Measurements from ENCODE around the gene PFKFB3.
"Not testable (repeated sequence)": the region's sequence is repeated elsewhere in the genome, so short reads cannot be mapped to it uniquely, and the experiment has no call there.

PFKFB3 gene

DNA sequence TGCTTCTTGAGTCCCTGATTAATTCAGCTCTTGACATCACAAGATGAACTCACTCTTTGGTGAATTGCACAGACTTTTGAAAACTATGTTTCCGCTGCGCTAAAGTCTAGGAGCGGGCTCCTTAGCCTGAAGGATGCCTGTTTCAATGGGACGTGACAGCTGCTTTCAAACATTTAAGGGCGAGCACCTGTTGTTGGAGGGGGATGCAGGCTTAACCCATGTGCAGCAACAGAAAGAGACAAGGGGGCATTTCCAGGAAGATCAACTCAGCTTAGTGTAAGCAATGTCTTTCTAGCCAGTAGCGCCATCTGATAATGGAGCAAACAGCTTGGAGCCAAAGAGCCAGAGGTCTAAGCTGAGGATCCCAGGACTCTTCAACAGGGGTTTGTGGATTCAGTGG lies 8.4 kb upstream of the PFKFB3 start:
- no peak overlapping the region for H3K4me2 ChIP-seq (ENCODE audit: low read depth, low read length)
- H3K79me2 ChIP-seq (ENCODE audit: low read length) = no peaks in the 10 kb centered on the region
- H3F3A ChIP-seq (ENCODE audit: insufficient read depth, low read length) = no peaks in the 10 kb centered on the region
- no peak overlapping the region for H3K4me3 ChIP-seq (ENCODE audit: low read length)
- TF ChIP-seq, protein P1, sequence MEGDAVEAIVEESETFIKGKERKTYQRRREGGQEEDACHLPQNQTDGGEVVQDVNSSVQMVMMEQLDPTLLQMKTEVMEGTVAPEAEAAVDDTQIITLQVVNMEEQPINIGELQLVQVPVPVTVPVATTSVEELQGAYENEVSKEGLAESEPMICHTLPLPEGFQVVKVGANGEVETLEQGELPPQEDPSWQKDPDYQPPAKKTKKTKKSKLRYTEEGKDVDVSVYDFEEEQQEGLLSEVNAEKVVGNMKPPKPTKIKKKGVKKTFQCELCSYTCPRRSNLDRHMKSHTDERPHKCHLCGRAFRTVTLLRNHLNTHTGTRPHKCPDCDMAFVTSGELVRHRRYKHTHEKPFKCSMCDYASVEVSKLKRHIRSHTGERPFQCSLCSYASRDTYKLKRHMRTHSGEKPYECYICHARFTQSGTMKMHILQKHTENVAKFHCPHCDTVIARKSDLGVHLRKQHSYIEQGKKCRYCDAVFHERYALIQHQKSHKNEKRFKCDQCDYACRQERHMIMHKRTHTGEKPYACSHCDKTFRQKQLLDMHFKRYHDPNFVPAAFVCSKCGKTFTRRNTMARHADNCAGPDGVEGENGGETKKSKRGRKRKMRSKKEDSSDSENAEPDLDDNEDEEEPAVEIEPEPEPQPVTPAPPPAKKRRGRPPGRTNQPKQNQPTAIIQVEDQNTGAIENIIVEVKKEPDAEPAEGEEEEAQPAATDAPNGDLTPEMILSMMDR (IDR thresholded peaks at IDR 0.05; ENCODE audit: low read length) = no peak
- TF ChIP-seq EZH2phosphoT487 (IDR thresholded peaks at IDR 0.05; ENCODE audit: low read length) = no peak
- TF ChIP-seq EZH2 (optimal IDR thresholded peaks at IDR 0.05; ENCODE audit: low read depth, low read length) = no peak
- H3K27ac ChIP-seq (ENCODE audit: low read length) = no peak overlapping the region
- H3K9me2 ChIP-seq (replicated peaks; ENCODE audit: insufficient read depth, low read length) = no peaks in the 10 kb centered on the region
- no peak overlapping the region for H2AFZ ChIP-seq (ENCODE audit: low read length)
- no peak for DNase-seq
- no peaks in the 10 kb centered on the region for H4K20me1 ChIP-seq (ENCODE audit: insufficient read depth, low read length)
- no peak overlapping the region for H3K9ac ChIP-seq (ENCODE audit: low read length)
- no peaks in the 10 kb centered on the region for H3K36me3 ChIP-seq (replicated peaks; ENCODE audit: insufficient read depth, low read length)
- no peaks in the 10 kb centered on the region for H3K9me3 ChIP-seq (replicated peaks; ENCODE audit: insufficient read depth, low read length)
- H3K27me3 ChIP-seq (replicated peaks; ENCODE audit: insufficient read depth, low read length) = no peaks in the 10 kb centered on the region
- no peaks in the 10 kb centered on the region for H3K4me1 ChIP-seq (ENCODE audit: low read length)

DNA sequence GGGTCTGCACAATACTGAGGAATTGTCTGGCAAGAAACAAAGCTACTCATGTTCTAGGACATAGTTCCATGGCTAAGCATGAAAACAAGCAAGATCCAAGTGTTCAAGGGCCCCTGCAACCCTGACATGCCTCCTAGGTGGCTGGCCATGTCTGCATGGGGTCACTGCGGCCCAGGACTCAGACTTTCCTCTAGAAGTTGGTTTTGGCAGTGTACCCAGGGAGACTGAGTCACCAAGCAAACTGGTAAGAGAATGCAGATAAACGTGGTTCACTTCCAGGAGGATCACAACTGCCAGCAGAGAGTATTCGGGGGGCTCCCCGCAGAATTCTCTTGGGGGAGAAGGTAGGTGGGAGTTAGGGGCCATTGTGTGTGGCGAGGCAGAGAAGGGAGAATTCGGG lies 7.4 kb upstream of the PFKFB3 start:
- no peaks in the 10 kb centered on the region for H4K20me1 ChIP-seq (ENCODE audit: insufficient read depth, low read length)
- no peaks in the 10 kb centered on the region for H3K79me2 ChIP-seq (ENCODE audit: low read length)
- no peak overlapping the region for H3K4me2 ChIP-seq (ENCODE audit: low read depth, low read length)
- H3K36me3 ChIP-seq (replicated peaks; ENCODE audit: insufficient read depth, low read length) = no peaks in the 10 kb centered on the region
- no peak overlapping the region for H2AFZ ChIP-seq (ENCODE audit: low read length)
- TF ChIP-seq, protein P1 (IDR thresholded peaks at IDR 0.05; ENCODE audit: low read length) = no peak
- TF ChIP-seq EZH2 (optimal IDR thresholded peaks at IDR 0.05; ENCODE audit: low read depth, low read length) (no peak), EZH2phosphoT487 (IDR thresholded peaks at IDR 0.05; ENCODE audit: low read length) (no peak)
- H3K9ac ChIP-seq (ENCODE audit: low read length) = no peak overlapping the region
- no peak overlapping the region for H3K4me3 ChIP-seq (ENCODE audit: low read length)
- no peak overlapping the region for H3K27ac ChIP-seq (ENCODE audit: low read length)
- H3F3A ChIP-seq (ENCODE audit: insufficient read depth, low read length) = no peaks in the 10 kb centered on the region
- H3K9me3 ChIP-seq (replicated peaks; ENCODE audit: insufficient read depth, low read length) = no peaks in the 10 kb centered on the region
- H3K27me3 ChIP-seq (replicated peaks; ENCODE audit: insufficient read depth, low read length) = no peaks in the 10 kb centered on the region
- no peaks in the 10 kb centered on the region for H3K4me1 ChIP-seq (ENCODE audit: low read length)
- no peak for DNase-seq
- no peaks in the 10 kb centered on the region for H3K9me2 ChIP-seq (replicated peaks; ENCODE audit: insufficient read depth, low read length)

DNA sequence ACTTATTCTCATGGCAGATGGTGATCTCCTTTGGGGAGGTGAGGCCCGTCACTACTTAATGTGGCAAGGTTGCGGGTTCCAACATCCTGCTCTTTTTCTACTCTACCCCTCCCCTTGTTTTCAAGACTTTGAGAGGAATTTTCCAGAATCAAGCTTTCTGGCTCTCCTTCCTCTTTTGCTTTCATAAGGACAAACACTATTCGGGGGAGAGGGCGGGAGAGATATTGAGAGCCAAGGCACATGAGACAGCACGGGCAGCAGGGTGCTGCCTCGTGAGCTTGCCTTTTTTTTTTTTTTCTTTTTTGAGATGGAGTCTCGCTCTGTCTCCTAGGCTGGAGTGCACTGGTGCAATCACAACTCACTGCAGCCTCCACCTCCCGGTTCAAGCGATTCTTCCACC lies 6.9 kb upstream of the PFKFB3 start:
- Histone ChIP-seq H3K27ac (ENCODE audit: low read length) (no peak overlapping the region), H3K4me2 (ENCODE audit: low read depth, low read length) (no peak overlapping the region), H3K4me3 (ENCODE audit: low read length) (no peak overlapping the region), H2AFZ (ENCODE audit: low read length) (no peak overlapping the region), H4K20me1 (ENCODE audit: insufficient read depth, low read length) (no peaks in the 10 kb centered on the region), H3K4me1 (ENCODE audit: low read length) (no peaks in the 10 kb centered on the region), H3K9me2 (replicated peaks; ENCODE audit: insufficient read depth, low read length) (no peaks in the 10 kb centered on the region), H3K79me2 (ENCODE audit: low read length) (no peaks in the 10 kb centered on the region), H3K9ac (ENCODE audit: low read length) (no peak overlapping the region), H3K9me3 (replicated peaks; ENCODE audit: insufficient read depth, low read length) (no peaks in the 10 kb centered on the region), H3K36me3 (replicated peaks; ENCODE audit: insufficient read depth, low read length) (no peaks in the 10 kb centered on the region), H3K27me3 (replicated peaks; ENCODE audit: insufficient read depth, low read length) (no peaks in the 10 kb centered on the region), H3F3A (ENCODE audit: insufficient read depth, low read length) (0 out of 2 replicates have a peak, but pooled peaks cover 2% of the 10 kb centered on the region)
- TF ChIP-seq EZH2 (optimal IDR thresholded peaks at IDR 0.05; ENCODE audit: low read depth, low read length) (no peak), EZH2phosphoT487 (IDR thresholded peaks at IDR 0.05; ENCODE audit: low read length) (no peak)
- TF ChIP-seq, protein P1 (IDR thresholded peaks at IDR 0.05; ENCODE audit: low read length) = no peak
- no peak for DNase-seq

DNA sequence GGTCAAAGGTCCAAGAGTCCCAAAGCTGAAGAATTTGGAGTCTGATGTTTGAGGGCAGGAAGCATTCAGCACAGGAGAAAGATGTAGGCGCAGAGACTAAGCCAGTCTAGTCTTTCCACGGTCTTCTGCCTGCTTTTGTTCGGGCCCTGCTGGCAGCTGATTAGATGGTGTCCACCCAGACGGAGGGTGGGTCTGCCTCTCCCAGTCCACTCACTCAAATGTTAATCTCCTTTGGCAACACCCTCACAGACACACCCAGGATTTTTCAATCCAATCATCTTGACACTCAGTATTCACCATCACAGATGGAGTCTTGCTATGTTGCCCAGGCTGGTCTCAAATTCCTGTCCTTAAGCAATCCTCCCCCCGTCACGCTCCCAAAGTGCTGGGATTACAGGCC lies 6.2 kb upstream of the PFKFB3 start:
- H4K20me1 ChIP-seq (ENCODE audit: insufficient read depth, low read length); H3K27ac ChIP-seq (ENCODE audit: low read length); H2AFZ ChIP-seq (ENCODE audit: low read length); DNase-seq; H3K4me1 ChIP-seq (ENCODE audit: low read length); H3K9me2 ChIP-seq (replicated peaks; ENCODE audit: insufficient read depth, low read length); H3K9me3 ChIP-seq (replicated peaks; ENCODE audit: insufficient read depth, low read length); H3K4me3 ChIP-seq (ENCODE audit: low read length); H3K27me3 ChIP-seq (replicated peaks; ENCODE audit: insufficient read depth, low read length); H3K9ac ChIP-seq (ENCODE audit: low read length); H3K36me3 ChIP-seq (replicated peaks; ENCODE audit: insufficient read depth, low read length); H3K4me2 ChIP-seq (ENCODE audit: low read depth, low read length); H3F3A ChIP-seq (ENCODE audit: insufficient read depth, low read length); H3K79me2 ChIP-seq (ENCODE audit: low read length): not testable (repeated sequence)
